HG02981 (cell line): ENCODE measurements around the gene AXIN1.
"Not testable (repeated sequence)": the region's sequence is repeated elsewhere in the genome, so short reads cannot be mapped to it uniquely, and the experiment has no call there.

ENCODE experiments used
- ATAC-seq: cut with Tn5 transposase; IDR thresholded peaks from one replicate; pipeline ENCODE4 v1.9.1; 2021; ENCODE audit warnings: mild to moderate bottlenecking, moderate library complexity; ENCODE audit not compliant: unreplicated experiment

Gene AXIN1

DNA sequence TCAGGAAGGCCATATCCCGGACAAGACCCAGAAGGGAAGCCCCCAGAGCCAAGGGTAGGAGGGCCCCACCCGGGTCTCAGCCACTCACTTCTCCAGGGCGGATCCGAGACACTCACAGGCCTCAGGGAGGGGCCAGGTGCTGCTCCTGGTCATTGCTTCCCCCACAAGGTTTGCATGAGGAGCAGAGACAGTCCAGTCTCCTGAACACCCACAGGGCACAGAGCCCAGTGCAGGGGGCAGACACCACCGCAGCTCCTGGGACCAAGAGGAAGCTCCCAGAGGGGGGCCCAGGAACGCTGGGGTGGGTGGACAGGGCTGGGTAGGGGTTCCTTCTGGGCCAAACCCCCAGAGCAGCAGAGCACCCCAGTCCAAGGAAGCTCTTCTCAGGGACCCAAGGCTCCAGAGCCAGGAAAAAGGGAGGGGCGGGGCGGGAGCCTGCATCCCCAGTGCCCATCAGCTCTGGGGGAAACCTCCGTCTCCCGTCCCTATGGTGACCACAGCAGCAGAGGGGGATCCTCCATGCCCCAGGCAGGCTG is 18.5 kb upstream of the AXIN1 start:
- ATAC-seq = no peak

- peak; percentile 85 for ATAC-seq
Observed at GRCh38 chr16:370443-370842, 17.9 kb upstream of the AXIN1 start, which contains the start of gene MRPL28. Gene MRPL28, minus strand, starts transcription at chr16:370538. Its CDS starts 320 bp downstream, at chr16:370218.

- no peak for ATAC-seq
Observed at GRCh38 chr16:369866-370436, 17.4 kb upstream of the AXIN1 start.

GRCh38 chr16:369275-369865 is 16.8 kb upstream of the AXIN1 start:
- ATAC-seq = no peak

DNA sequence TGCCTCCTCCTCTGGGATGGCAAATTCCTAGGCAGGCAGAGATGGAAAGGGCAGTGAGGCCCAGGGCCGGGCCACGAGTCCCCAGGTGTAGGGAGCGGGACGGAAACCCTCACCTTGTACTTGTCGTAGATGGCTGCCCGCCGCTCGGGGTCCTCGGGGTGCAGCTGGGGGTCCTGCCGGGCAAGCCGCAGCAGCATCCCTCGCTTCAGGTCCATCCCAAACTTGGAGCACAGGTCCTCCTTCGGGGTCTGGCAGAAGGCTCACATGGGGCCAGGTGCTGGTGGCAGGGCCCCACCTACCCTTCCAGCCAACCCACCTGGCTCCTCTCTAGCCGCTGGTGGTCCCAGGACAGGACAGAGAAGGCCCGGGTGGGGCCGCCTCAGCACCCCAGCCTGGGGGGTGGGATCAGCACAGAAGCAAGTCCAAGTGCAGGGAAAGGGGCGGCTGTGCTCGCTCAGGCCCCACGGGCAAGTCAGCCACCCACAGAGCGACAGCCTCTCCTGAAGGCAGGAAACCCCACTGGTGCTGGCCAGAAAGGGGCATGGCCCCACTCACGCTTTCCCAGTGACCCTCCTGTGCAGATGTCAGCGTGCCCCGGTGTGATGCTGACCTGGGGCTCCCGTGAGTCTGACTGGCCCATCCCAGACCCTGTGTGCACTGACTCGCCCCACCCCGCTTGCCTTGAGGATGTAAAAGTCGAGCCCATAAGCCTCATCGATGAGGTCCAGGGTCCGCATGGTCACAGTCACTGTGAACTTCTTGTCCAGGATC is 16.1 kb upstream of the AXIN1 start:
- no peak for ATAC-seq

DNA sequence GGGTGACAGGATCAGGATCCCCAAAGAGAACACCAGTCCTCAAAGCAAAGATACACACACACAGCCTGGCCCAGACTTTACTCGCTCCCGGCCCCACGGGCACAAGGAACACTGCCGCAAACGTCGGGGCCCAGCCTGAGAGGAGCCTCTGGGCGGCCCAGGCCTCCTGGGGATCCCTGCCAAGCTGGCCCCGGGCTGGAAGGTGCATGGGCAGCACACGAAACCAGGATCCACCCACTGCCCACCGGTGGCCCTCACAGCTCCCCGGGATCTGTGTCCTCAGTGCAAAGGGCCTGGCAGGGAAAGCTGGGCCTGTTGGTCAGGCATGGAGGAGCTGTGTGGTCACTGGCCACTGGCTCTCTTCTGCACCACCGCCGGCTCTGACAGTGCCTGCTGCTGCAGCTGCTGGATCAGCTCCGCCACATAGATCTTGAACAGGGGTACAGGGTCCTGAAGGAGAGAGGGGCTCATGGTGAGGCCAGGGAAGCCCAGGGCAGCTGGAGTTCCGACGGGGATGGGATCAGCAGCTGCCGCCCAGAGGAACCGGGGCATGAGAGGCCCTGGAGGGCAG is 14.9 kb upstream of the AXIN1 start:
- ATAC-seq = no peak

DNA sequence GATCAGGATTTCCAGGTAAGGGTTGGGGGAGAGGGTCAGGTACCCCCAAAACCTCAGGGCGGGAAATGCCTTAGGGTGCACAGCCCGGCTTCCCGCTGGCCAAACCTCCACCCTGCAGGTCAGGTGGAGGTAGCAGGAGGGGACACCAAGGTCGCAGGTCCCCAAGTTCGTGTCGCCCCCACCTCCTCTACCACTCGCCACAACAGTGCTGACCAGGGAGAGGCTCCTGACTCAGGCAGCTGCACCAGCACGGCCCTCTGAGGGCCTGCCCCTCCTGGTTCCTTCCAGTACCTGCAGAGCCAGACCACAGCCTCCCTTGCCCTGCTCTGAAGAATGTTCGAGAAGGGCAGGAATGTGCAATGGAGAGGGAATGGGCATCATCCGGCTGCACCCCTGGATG is 14.0 kb upstream of the AXIN1 start:
- ATAC-seq = no peak

- ATAC-seq = no peak
Observed at GRCh38 chr16:364595-365491, 12.3 kb upstream of the AXIN1 start.

DNA sequence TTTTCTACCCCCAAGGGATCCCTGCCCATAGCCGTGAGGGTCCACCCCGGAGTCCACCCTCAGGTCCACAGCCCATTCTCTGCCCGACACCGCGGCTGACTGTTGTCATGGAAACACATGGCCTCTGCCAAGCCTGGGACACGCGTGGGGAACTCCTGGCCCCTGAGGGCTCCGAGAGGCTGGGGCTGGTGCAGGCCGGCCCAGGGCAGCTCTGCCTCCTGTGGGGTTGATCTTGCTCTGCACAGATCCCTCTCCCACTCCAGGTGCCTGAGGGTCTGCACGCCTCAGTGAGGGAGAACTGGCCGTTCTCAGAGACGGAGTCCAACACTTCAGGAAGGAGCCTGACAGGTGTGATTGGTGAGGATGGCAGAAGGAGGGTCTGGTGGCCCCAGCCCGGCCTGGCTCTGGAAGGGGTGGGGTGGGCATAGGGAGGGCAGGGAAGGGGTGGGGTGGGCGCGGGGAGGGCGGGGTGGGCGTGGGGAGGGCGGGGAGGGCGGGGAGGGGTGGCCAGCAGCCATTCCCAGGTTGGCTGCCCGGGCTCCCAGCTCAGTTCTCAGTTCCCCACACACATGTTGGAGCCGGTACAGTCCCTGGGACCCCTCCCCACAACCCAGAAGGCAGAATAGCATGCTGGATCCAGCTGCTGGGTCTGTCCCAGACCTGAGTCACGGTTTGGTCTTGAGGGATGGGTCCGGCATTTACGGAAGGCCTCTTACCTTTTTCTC is 11.4 kb upstream of the AXIN1 start:
- ATAC-seq = no peak

GRCh38 chr16:363110-363765 is 10.7 kb upstream of the AXIN1 start:
- no peak for ATAC-seq

- not testable (repeated sequence) for ATAC-seq
Observed at GRCh38 chr16:362702-362999, 10.1 kb upstream of the AXIN1 start.

- ATAC-seq = no peak
Observed at GRCh38 chr16:361872-362701, 9.6 kb upstream of the AXIN1 start.

- no peak for ATAC-seq
Observed at GRCh38 chr16:361341-361871, 8.9 kb upstream of the AXIN1 start.

GRCh38 chr16:360698-361336 is 8.3 kb upstream of the AXIN1 start:
- no peak for ATAC-seq

GRCh38 chr16:359871-360697 is 7.6 kb upstream of the AXIN1 start:
- no peak for ATAC-seq

GRCh38 chr16:359067-359763 is 6.7 kb upstream of the AXIN1 start:
- no peak for ATAC-seq

GRCh38 chr16:356741-357140 is 4.2 kb upstream of the AXIN1 start:
- no peak for ATAC-seq
